Esophagus squamous epithelium (tissue), 5 donors: Measurements from ENCODE around the gene E4F1. TPM values are rescaled to one million over a fixed set of nuclear protein-coding genes. Genes with fewer than 3 reads are reported as not detected.

ENCODE experiments used
- DNase-seq: peaks from one replicate; lab custom pipeline; 2025; lab: John Stamatoyannopoulos, UW
- H3K27ac ChIP-seq, 4 donors: fragments of 200-600 bp; sonication (generic); one replicate each; pipeline ENCODE4 v1.5.1; 2016 to 2019; ENCODE audit warnings: mild to moderate bottlenecking in 1 of 4
- H3K27me3 ChIP-seq, 4 donors: fragments of 200-600 bp; sonication (generic); 1 replicate in 3 of 4; 2 replicates in 1 of 4; pipeline versions ENCODE4 v1.5.1 to v1.6.0; 2017 to 2021; ENCODE audit warnings: antibody characterized with exemption in 1 of 4
- H3K36me3 ChIP-seq, 3 donors: fragments of 200-600 bp; sonication (generic); one replicate each; pipeline ENCODE4 v1.5.1; 2016 to 2019
- H3K4me1 ChIP-seq, 3 donors: fragments of 200-600 bp; sonication (generic); one replicate each; pipeline ENCODE4 v1.5.1; 2017 to 2019
- H3K4me3 ChIP-seq, 4 donors: fragments of 200-600 bp; sonication (generic); 1 replicate in 3 of 4; 2 replicates in 1 of 4; pipeline ENCODE4 v1.5.1; 2016 to 2019; ENCODE audit warnings: mild to moderate bottlenecking in 2 of 4, moderate library complexity in 1 of 4
- H3K9me3 ChIP-seq, 3 donors: fragments of 200-600 bp; sonication (generic); one replicate each; pipeline ENCODE4 v1.5.1; 2016 to 2019
- POLR2A ChIP-seq, 4 donors: fragments of 450-650 bp; IDR thresholded peaks; one replicate each; pipeline ENCODE4 v1.6.1; 2017; ENCODE audit warnings: antibody characterized with exemption in 4 of 4, mild to moderate bottlenecking in 4 of 4, moderate library complexity in 3 of 4
- WGBS, 2 donors: methylation state at CpG; one replicate each; pipeline ENCODE4 v1.1.5; 2018; 5-methylcytosine and 5-hydroxymethylcytosine counted together
- intact Hi-C: fragments of 100-400 bp; cut with DNase I; formaldehyde crosslinking; loops from one replicate; pipeline ENCODE4 v1.15.0; 2022
- total RNA-seq, 4 donors: library from RNA; depleted of rRNA; stranded (reverse); fragments of >200 nt; gene quantifications; one replicate each; pipeline ENCODE4 v1.1.0, GENCODE V29; 2016
- TF ChIP-seq, protein P1 (sequence below), 6 experiments: fragments of 450-650 bp in 4 of 6; fragments of 200-600 bp in 2 of 6; sonication (generic) in 2 of 6; IDR thresholded peaks; one replicate each; pipeline ENCODE4 v1.5.1; 2016 to 2019; ENCODE audit warnings: antibody characterized with exemption in 6 of 6, mild to moderate bottlenecking in 4 of 6, moderate library complexity in 4 of 6
- donor health status: DM: yes; HTN: yes; CAD: no.

E4F1 gene
- total RNA-seq, 4 donors from 2014 or later: 16.8 to 25.6 (median 19.2) TPM

DNA sequence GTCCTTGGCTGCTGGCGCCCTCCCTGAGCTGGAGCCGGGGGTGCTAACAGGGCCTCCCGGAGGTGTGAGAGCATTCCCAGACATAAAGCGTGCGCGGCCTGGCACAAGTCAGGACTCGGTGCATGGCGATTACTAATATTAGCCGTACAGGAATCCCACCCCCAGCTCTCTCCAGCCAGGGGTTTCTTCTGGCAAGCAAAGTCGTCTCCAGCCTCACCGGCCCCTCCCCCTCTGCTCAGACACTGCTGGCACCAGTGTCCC, 32.0 kb upstream of the E4F1 start:
- WGBS, 2 donors: 57 to 62% methylated on average over 3 to 11 of the region's 11 CpGs
- Histone ChIP-seq H3K27me3 (peaks cover 10 to 38% (median 15%) of the 10 kb centered on the region in 4 donors), H3K4me1 (peaks cover 15 to 37% (median 15%) of the 10 kb centered on the region in 3 donors), H3K27ac (no peak overlapping the region), H3K36me3 (no peaks in the 10 kb centered on the region), H3K9me3 (no peaks in the 10 kb centered on the region), H3K4me3 (no peak overlapping the region)
- intact Hi-C loops: no loop called here
- no peak for DNase-seq
- TF ChIP-seq POLR2A (IDR thresholded peaks at IDR 0.05): no peak
- TF ChIP-seq, protein P1, sequence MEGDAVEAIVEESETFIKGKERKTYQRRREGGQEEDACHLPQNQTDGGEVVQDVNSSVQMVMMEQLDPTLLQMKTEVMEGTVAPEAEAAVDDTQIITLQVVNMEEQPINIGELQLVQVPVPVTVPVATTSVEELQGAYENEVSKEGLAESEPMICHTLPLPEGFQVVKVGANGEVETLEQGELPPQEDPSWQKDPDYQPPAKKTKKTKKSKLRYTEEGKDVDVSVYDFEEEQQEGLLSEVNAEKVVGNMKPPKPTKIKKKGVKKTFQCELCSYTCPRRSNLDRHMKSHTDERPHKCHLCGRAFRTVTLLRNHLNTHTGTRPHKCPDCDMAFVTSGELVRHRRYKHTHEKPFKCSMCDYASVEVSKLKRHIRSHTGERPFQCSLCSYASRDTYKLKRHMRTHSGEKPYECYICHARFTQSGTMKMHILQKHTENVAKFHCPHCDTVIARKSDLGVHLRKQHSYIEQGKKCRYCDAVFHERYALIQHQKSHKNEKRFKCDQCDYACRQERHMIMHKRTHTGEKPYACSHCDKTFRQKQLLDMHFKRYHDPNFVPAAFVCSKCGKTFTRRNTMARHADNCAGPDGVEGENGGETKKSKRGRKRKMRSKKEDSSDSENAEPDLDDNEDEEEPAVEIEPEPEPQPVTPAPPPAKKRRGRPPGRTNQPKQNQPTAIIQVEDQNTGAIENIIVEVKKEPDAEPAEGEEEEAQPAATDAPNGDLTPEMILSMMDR (IDR thresholded peaks at IDR 0.05): no peak

DNA sequence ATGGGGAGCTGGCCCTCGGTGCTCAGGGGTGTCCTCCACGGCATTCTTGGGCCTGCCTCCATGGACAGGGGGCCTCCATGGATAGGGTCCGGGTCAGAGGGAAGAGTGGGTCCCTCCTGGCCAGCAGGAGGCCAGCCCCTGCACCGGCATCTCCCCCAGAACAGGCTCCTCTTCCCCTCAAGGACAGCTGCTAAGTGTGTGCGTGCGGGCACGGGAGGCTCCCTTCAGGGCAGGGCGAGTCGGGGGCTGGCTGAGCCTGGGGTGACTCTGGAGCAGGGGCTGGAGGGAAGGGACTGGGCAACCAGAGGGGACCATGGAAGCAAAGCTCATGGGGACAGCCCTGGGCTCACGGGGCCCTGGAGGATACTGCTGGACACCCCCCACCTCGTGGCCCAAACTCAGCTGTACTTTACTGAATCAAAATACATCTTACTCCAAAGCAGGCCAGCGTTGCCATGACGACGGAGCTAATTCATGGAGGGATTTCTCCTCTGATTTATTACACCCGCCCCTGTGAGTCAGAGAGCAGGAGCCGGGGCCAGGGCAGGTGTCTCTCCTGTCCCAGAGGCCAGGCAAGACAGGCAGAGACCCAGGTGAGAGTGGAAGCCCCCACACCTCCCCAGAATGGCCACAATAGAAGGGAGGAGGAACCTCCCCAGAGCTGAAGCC, 29.1 kb upstream of the E4F1 start:
- intact Hi-C loops: no loop called here
- no peak for DNase-seq
- Histone ChIP-seq H3K4me3 (no peak overlapping the region), H3K27ac (no peak overlapping the region), H3K4me1 (peaks cover 15 to 43% (median 20%) of the 10 kb centered on the region in 3 donors), H3K9me3 (no peaks in the 10 kb centered on the region), H3K36me3 (no peaks in the 10 kb centered on the region), H3K27me3 (peaks cover 10 to 65% (median 16%) of the 10 kb centered on the region in 4 donors)
- WGBS, 2 donors: 40% methylated on average over 8 of the region's 16 CpGs; no CpG with 5 or more reads in 1 of the 2 donors
- TF ChIP-seq, protein P1 (IDR thresholded peaks at IDR 0.05): no peak
- TF ChIP-seq POLR2A (IDR thresholded peaks at IDR 0.05): no peak

DNA sequence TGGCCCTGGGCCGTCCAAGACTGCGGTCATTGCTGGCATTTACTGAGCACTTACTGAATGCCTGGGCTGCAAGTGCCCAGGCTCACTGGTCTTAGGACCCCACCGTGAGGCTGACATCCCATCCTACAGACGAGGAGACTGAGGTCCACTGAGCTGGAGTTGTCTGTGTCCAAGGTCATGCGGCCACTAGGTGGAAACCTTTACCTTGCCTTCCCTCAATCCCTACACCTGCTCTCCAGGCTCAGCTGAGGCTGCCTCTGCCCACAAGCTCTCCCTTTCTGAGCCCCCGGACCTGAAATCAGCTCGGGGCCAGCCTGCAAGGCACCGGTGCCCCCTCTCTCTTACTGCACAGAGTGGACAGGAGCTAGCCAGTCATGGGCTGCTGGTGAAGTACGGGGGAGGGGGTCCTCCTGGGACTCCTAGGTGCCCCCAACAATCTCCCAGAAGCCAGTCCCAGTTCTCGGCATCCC, 28.5 kb upstream of the E4F1 start:
- Histone ChIP-seq H3K4me3 (peak overlapping the region in 1 of 4 donors; percentile 73), H3K36me3 (no peaks in the 10 kb centered on the region), H3K27ac (no peak overlapping the region), H3K27me3 (peaks cover 10 to 70% (median 16%) of the 10 kb centered on the region in 4 donors), H3K9me3 (no peaks in the 10 kb centered on the region), H3K4me1 (peaks cover 15 to 41% (median 20%) of the 10 kb centered on the region in 3 donors)
- intact Hi-C loops: no loop called here
- DNase-seq: no peak
- WGBS, 2 donors: 16 to 40% methylated on average over 1 to 8 of the region's 10 CpGs
- TF ChIP-seq, protein P1 (IDR thresholded peaks at IDR 0.05): peak; percentile 41 to 65 (median 48)
- TF ChIP-seq POLR2A (IDR thresholded peaks at IDR 0.05): no peak

DNA sequence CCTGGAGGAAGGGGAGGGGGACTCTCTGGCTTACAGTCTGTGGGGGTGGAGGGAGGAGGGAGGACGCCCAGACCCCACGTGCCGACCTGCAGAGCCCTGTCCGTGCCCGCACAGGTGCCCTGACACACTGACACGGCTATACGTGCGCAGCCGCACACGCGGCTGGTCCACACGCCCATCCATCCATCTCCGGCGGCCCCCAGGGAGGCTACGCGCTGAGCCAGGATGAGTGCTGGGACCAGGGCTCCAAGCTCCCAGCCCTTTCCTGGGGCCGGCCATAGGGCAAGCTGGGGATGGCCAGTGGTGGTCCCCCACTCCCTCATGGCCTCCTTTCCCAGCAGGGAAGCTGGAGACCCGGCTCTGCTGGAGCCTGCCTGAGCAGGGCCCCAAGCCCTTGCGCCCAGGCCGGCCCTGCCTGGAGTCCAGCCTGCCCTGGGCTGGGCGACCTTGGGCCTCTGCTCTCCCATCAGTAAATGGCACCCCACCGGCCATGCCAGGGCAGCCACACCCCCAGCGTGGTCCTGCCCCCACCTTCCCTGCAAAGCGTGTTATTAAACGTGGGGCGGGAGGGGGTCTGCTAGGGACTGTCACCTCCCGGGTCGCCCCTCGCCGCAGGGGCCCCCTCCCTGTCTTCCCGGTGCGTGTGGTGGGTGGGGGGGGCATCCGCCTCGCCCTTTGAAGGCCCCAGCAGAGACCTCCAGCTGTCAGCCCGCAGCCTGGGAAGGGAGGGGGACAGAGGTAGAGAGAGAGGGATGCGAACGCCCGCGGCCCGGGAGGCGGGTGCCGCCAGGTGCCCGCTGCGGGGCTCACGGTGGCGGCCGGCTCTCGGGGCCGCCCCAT, 27.8 kb upstream of the E4F1 start:
- WGBS, 2 donors: 0 to 6% methylated on average over 3 of the region's 49 CpGs
- no peaks in the 10 kb centered on the region for H3K9me3 ChIP-seq
- no peak for DNase-seq
- H3K4me1 ChIP-seq: peaks cover 15 to 34% (median 20%) of the 10 kb centered on the region in 3 donors
- H3K27me3 ChIP-seq: peaks cover 10 to 70% (median 16%) of the 10 kb centered on the region in 4 donors
- TF ChIP-seq, protein P1 (IDR thresholded peaks at IDR 0.05): no peak
- TF ChIP-seq POLR2A (IDR thresholded peaks at IDR 0.05): no peak
- no peaks in the 10 kb centered on the region for H3K36me3 ChIP-seq
- no peak overlapping the region for H3K27ac ChIP-seq
- intact Hi-C loops: no loop called here
- H3K4me3 ChIP-seq: peak overlapping the region; percentile 32 to 73 (median 45)
